ENCODE results near the gene MC3R. TPM values are rescaled to one million over a fixed set of nuclear protein-coding genes. Genes with fewer than 3 reads are reported as not detected.

Gene MC3R
- total RNA-seq, 1 experiment from 2014 or later = not detected

DNA sequence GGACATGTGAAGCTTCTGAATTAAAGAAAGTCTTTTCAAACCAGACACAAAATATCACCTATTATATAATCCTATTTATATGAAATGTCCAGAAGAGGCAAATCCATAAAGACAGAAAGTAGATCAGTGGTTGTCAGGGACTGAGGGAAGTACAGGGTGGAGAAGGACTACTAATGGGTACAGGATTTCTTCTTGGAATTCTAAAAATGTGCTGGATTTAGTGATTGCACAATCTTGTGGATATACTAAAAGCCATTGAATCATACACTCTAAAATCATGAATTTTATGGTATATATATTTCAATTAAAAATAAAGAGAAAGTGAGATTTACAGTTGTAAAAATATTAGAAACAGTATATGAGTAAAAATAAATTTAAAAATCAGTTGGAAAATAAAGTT, 18.7 kb upstream of the MC3R start:
- Histone ChIP-seq H3K27ac (ENCODE audit: low read length) (no peak overlapping the region), H3F3A (ENCODE audit: low read length, unreplicated experiment) (no peaks in the 10 kb centered on the region), H2AFZ (ENCODE audit: low read length) (no peak overlapping the region), H3K9ac (ENCODE audit: low read length) (no peak overlapping the region), H3K36me3 (ENCODE audit: low read depth, low read length) (no peaks in the 10 kb centered on the region), H3K9me2 (replicated peaks; ENCODE audit: low read length) (no peaks in the 10 kb centered on the region), H3K27me3 (ENCODE audit: low read length) (peaks cover 23% of the 10 kb centered on the region), H3K9me3 (ENCODE audit: low read length) (0 out of 2 replicates have a peak, but pooled peaks cover under 1% of the 10 kb centered on the region), H3K79me2 (ENCODE audit: low read length) (no peaks in the 10 kb centered on the region), H4K20me1 (ENCODE audit: low read length) (no peaks in the 10 kb centered on the region), H3K4me2 (ENCODE audit: low read length) (no peak overlapping the region), H3K4me3 (ENCODE audit: low read length) (no peak overlapping the region), H3K4me1 (ENCODE audit: insufficient read depth, low read length) (no peaks in the 10 kb centered on the region)
- intact Hi-C loops (cut with micrococcal nuclease) = no loop called here
- DNase-seq (no peak), ATAC-seq (no peak)
- CTCF ChIA-PET = no interaction called here
- BruUV-seq (replicated peaks) = no TSS peak
- POLR2A ChIA-PET (ENCODE audit: unreplicated experiment) = no interaction called here
- TF ChIP-seq CTCF (conservative IDR thresholded peaks at IDR 0.05; ENCODE audit: low read depth, low read length) (no peak), EZH2phosphoT487 (IDR thresholded peaks at IDR 0.05; ENCODE audit: borderline replicate concordance, low read length) (no peak), EZH2 (IDR thresholded peaks at IDR 0.05; ENCODE audit: low read length, unreplicated experiment) (no peak)

DNA sequence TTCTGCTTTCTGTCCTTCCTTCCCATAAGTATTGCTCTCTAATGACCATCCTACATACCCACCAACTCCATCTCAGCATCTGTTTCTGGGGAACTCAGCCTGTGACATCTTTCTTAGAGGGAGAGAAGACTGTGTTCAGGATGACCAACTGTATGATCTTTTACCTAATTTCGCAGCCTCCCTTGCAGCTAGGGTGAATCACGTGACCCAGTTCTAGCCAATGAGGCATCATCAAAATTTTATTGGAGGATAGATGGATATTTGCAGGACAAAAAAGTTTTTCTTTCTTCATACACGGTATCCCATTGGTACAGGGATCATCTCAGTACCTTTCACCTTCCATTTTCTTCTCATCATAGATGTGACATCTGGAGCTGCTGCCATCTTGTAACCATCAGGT, 14.4 kb upstream of the MC3R start:
- intact Hi-C loops (cut with micrococcal nuclease) = no loop called here
- Histone ChIP-seq H4K20me1 (ENCODE audit: low read length) (no peaks in the 10 kb centered on the region), H3K27me3 (ENCODE audit: low read length) (peaks cover 24% of the 10 kb centered on the region), H3K9ac (ENCODE audit: low read length) (no peak overlapping the region), H3K4me2 (ENCODE audit: low read length) (no peak overlapping the region), H3K9me3 (ENCODE audit: low read length) (no peaks in the 10 kb centered on the region), H3K4me1 (ENCODE audit: insufficient read depth, low read length) (no peaks in the 10 kb centered on the region), H3K4me3 (ENCODE audit: low read length) (no peak overlapping the region), H3K9me2 (replicated peaks; ENCODE audit: low read length) (no peaks in the 10 kb centered on the region), H3K79me2 (ENCODE audit: low read length) (no peaks in the 10 kb centered on the region), H3K27ac (ENCODE audit: low read length) (no peak overlapping the region), H3F3A (ENCODE audit: low read length, unreplicated experiment) (no peaks in the 10 kb centered on the region), H3K36me3 (ENCODE audit: low read depth, low read length) (no peaks in the 10 kb centered on the region), H2AFZ (ENCODE audit: low read length) (no peak overlapping the region)
- no peak for ATAC-seq
- no peak for DNase-seq
- BruUV-seq (replicated peaks) = no TSS peak
- ChIA-PET CTCF (no interaction called here), POLR2A (ENCODE audit: unreplicated experiment) (no interaction called here)
- no peak for TF ChIP-seq EZH2 (IDR thresholded peaks at IDR 0.05; ENCODE audit: low read length, unreplicated experiment)
- TF ChIP-seq CTCF (conservative IDR thresholded peaks at IDR 0.05; ENCODE audit: low read depth, low read length) = no peak
- no peak for TF ChIP-seq EZH2phosphoT487 (IDR thresholded peaks at IDR 0.05; ENCODE audit: borderline replicate concordance, low read length)

GRCh38 chr20:56237335-56237734, 11.2 kb upstream of the MC3R start:
- POLR2A ChIA-PET (ENCODE audit: unreplicated experiment) = no interaction called here
- no peak for TF ChIP-seq EZH2 (IDR thresholded peaks at IDR 0.05; ENCODE audit: low read length, unreplicated experiment)
- TF ChIP-seq EZH2phosphoT487 (IDR thresholded peaks at IDR 0.05; ENCODE audit: borderline replicate concordance, low read length) = no peak
- TF ChIP-seq CTCF (conservative IDR thresholded peaks at IDR 0.05; ENCODE audit: low read depth, low read length) = no peak
- intact Hi-C loops (cut with micrococcal nuclease) = no loop called here

More at GRCh38 chr20:56237335-56237734, 11.2 kb upstream of the MC3R start:
- CTCF ChIA-PET = no interaction called here
- ATAC-seq (no peak), DNase-seq (no peak)
- Histone ChIP-seq H3K4me2 (ENCODE audit: low read length) (no peak overlapping the region), H3K9me2 (replicated peaks; ENCODE audit: low read length) (no peaks in the 10 kb centered on the region), H3K9me3 (ENCODE audit: low read length) (no peaks in the 10 kb centered on the region), H3K27ac (ENCODE audit: low read length) (no peak overlapping the region), H2AFZ (ENCODE audit: low read length) (no peak overlapping the region), H3K4me3 (ENCODE audit: low read length) (no peak overlapping the region), H3K79me2 (ENCODE audit: low read length) (no peaks in the 10 kb centered on the region), H3K9ac (ENCODE audit: low read length) (no peak overlapping the region), H3F3A (ENCODE audit: low read length, unreplicated experiment) (no peaks in the 10 kb centered on the region), H3K36me3 (ENCODE audit: low read depth, low read length) (no peaks in the 10 kb centered on the region), H3K4me1 (ENCODE audit: insufficient read depth, low read length) (no peaks in the 10 kb centered on the region), H4K20me1 (ENCODE audit: low read length) (no peaks in the 10 kb centered on the region), H3K27me3 (ENCODE audit: low read length) (peaks cover 13% of the 10 kb centered on the region; the same call in 1 of the 2 replicates)
- no TSS peak for BruUV-seq (replicated peaks)

All from PC-3 (cell line).